ENCODE measurements around the gene DAPK2.

- TF ChIP-seq EZH2 (IDR thresholded peaks at IDR 0.05; ENCODE audit: low read length, unreplicated experiment) (no peak), CTCF (conservative IDR thresholded peaks at IDR 0.05; ENCODE audit: low read depth, low read length) (no peak)
These were observed 45.1 kb downstream of the DAPK2 start for GRCh38 chr15:64001148-64001547.
